ENCODE measurements around the gene CDH22. TPM values are rescaled to one million over a fixed set of nuclear protein-coding genes. Genes with fewer than 3 reads are reported as not detected.

Gene CDH22
- total RNA-seq, 3 donors from 2014 or later (not counting 1 experiment from before 2014, with no cell fraction given): not detected

- ATAC-seq: no peak
- no peak for TF ChIP-seq CTCF (IDR thresholded peaks at IDR 0.05)
- Histone ChIP-seq H3K4me3 (ENCODE audit: low read length) (no peak overlapping the region), H3K36me3 (ENCODE audit: control insufficient read depth, insufficient read depth, low read length) (no peaks in the 10 kb centered on the region), H3K9me3 (ENCODE audit: control insufficient read depth, insufficient read depth, low read length) (no peaks in the 10 kb centered on the region), H3K27ac (ENCODE audit: low read length) (no peak overlapping the region), H3K4me1 (ENCODE audit: control insufficient read depth, insufficient read depth, low read length) (peaks cover 3% of the 10 kb centered on the region), H3K27me3 (ENCODE audit: control insufficient read depth, insufficient read depth, low read length) (peaks cover 10% of the 10 kb centered on the region)
- no peak for DNase-seq
- Mint-ChIP-seq H3K27ac (no peak overlapping the region), H3K27me3 (ENCODE audit: low read depth in 2 of 2) (peaks cover 30 to 41% of the 10 kb centered on the region in 2 donors), H3K36me3 (no peaks in the 10 kb centered on the region), H3K4me3 (no peak overlapping the region), H3K4me1 (peaks cover 0 to 8% of the 10 kb centered on the region in 2 donors), H3K9me3 (no peaks in the 10 kb centered on the region)
- WGBS (ENCODE audit: insufficient coverage): 92% methylated on average over 5 of the region's 5 CpGs
- intact Hi-C loops (cut with micrococcal nuclease): no loop called here
Observed at GRCh38 chr20:46302106-46302505, 6.2 kb downstream of the CDH22 start.

- 83% methylated on average over 12 of the region's 12 CpGs for WGBS (ENCODE audit: insufficient coverage)
- no peaks in the 10 kb centered on the region for H3K36me3 Mint-ChIP-seq
- no peaks in the 10 kb centered on the region for H3K36me3 ChIP-seq (ENCODE audit: control insufficient read depth, insufficient read depth, low read length)
- no peak for DNase-seq
- no peak for ATAC-seq
- H3K9me3 Mint-ChIP-seq: no peaks in the 10 kb centered on the region
- H3K4me1 ChIP-seq (ENCODE audit: control insufficient read depth, insufficient read depth, low read length): no peaks in the 10 kb centered on the region
- H3K4me1 Mint-ChIP-seq: no peaks in the 10 kb centered on the region
- peaks cover 19 to 34% of the 10 kb centered on the region in 2 donors for H3K27me3 Mint-ChIP-seq (ENCODE audit: low read depth in 2 of 2)
- H3K27ac Mint-ChIP-seq: no peak overlapping the region
- no peaks in the 10 kb centered on the region for H3K9me3 ChIP-seq (ENCODE audit: control insufficient read depth, insufficient read depth, low read length)
- H3K4me3 Mint-ChIP-seq: no peak overlapping the region
- intact Hi-C loops (cut with micrococcal nuclease): no loop called here
- TF ChIP-seq CTCF (IDR thresholded peaks at IDR 0.05): no peak
- peaks cover 4% of the 10 kb centered on the region for H3K27me3 ChIP-seq (ENCODE audit: control insufficient read depth, insufficient read depth, low read length)
- H3K4me3 ChIP-seq (ENCODE audit: low read length): no peak overlapping the region
- no peak overlapping the region for H3K27ac ChIP-seq (ENCODE audit: low read length)
Observed at GRCh38 chr20:46300281-46300680, 8.0 kb downstream of the CDH22 start.

- H3K9me3 Mint-ChIP-seq: no peaks in the 10 kb centered on the region
- H3K27me3 ChIP-seq (ENCODE audit: control insufficient read depth, insufficient read depth, low read length): peaks cover 2% of the 10 kb centered on the region
- no peaks in the 10 kb centered on the region for H3K36me3 Mint-ChIP-seq
- H3K4me3 Mint-ChIP-seq: no peak overlapping the region
- no peaks in the 10 kb centered on the region for H3K36me3 ChIP-seq (ENCODE audit: control insufficient read depth, insufficient read depth, low read length)
- no peak overlapping the region for H3K4me3 ChIP-seq (ENCODE audit: low read length)
- no peak overlapping the region for H3K27ac ChIP-seq (ENCODE audit: low read length)
- no peak overlapping the region for H3K27ac Mint-ChIP-seq
- no peak for DNase-seq
- H3K9me3 ChIP-seq (ENCODE audit: control insufficient read depth, insufficient read depth, low read length): no peaks in the 10 kb centered on the region
- peaks cover 16 to 22% of the 10 kb centered on the region in 2 donors for H3K27me3 Mint-ChIP-seq (ENCODE audit: low read depth in 2 of 2)
- TF ChIP-seq CTCF (IDR thresholded peaks at IDR 0.05): no peak
- H3K4me1 ChIP-seq (ENCODE audit: control insufficient read depth, insufficient read depth, low read length): no peaks in the 10 kb centered on the region
- ATAC-seq: no peak
- intact Hi-C loops (cut with micrococcal nuclease): no loop called here
- 60% methylated on average over 7 of the region's 7 CpGs for WGBS (ENCODE audit: insufficient coverage)
- H3K4me1 Mint-ChIP-seq: no peaks in the 10 kb centered on the region
Observed at GRCh38 chr20:46299078-46299477, 9.2 kb downstream of the CDH22 start.

- ATAC-seq (no peak), DNase-seq (no peak)
- H3K4me3 Mint-ChIP-seq: no peak overlapping the region
- H3K27ac Mint-ChIP-seq: no peak overlapping the region
- WGBS (ENCODE audit: insufficient coverage): 79% methylated on average over 3 of the region's 3 CpGs
- Histone ChIP-seq H3K36me3 (ENCODE audit: control insufficient read depth, insufficient read depth, low read length) (no peaks in the 10 kb centered on the region), H3K4me3 (ENCODE audit: low read length) (no peak overlapping the region), H3K27ac (ENCODE audit: low read length) (no peak overlapping the region), H3K9me3 (ENCODE audit: control insufficient read depth, insufficient read depth, low read length) (no peaks in the 10 kb centered on the region), H3K27me3 (ENCODE audit: control insufficient read depth, insufficient read depth, low read length) (peaks cover 2% of the 10 kb centered on the region), H3K4me1 (ENCODE audit: control insufficient read depth, insufficient read depth, low read length) (no peaks in the 10 kb centered on the region)
- intact Hi-C loops (cut with micrococcal nuclease): no loop called here
- no peak for TF ChIP-seq CTCF (IDR thresholded peaks at IDR 0.05)
- no peaks in the 10 kb centered on the region for H3K36me3 Mint-ChIP-seq
- H3K9me3 Mint-ChIP-seq: no peaks in the 10 kb centered on the region
- peaks cover 9 to 15% of the 10 kb centered on the region in 2 donors for H3K27me3 Mint-ChIP-seq (ENCODE audit: low read depth in 2 of 2)
- no peaks in the 10 kb centered on the region for H3K4me1 Mint-ChIP-seq
Observed at GRCh38 chr20:46298374-46298773, 9.9 kb downstream of the CDH22 start.
